Naive B cell (primary cell): ENCODE data around the gene LRSAM1. TPM values are rescaled to one million over a fixed set of nuclear protein-coding genes. Genes with fewer than 3 reads are reported as not detected.
A peak's percentile ranks its signal among the peaks of the same experiment; 100 is the strongest.

ENCODE experiments used
- ATAC-seq, 2 donors: fragments of 150-1000 bp; cut with Tn5 transposase; 2 replicates each; pipeline ENCODE4 v1.10.0; 2021; ENCODE audit warnings: low read depth in 2 of 2, mild to moderate bottlenecking in 2 of 2, moderate library complexity in 2 of 2
- DNase-seq: peaks from one replicate; pipeline ENCODE4 v3.0.0; 2022
- H3K27ac Mint-ChIP-seq, 6 donors: one replicate each; pipeline ENCODE4 v1.8.0; 2020 to 2022; ENCODE audit warnings: mild to moderate bottlenecking in 6 of 6, mixed read lengths in 6 of 6, moderate library complexity in 5 of 6, inconsistent platforms in 2 of 6
- H3K27me3 Mint-ChIP-seq, 3 donors: one replicate each; pipeline ENCODE4 v1.8.0; 2021 to 2022; ENCODE audit warnings: mixed read lengths in 3 of 3, mild to moderate bottlenecking in 1 of 3
- H3K36me3 Mint-ChIP-seq, 2 donors: one replicate each; pipeline ENCODE4 v1.8.0; 2020 to 2022; ENCODE audit warnings: mixed read lengths in 2 of 2, inconsistent platforms in 1 of 2, mild to moderate bottlenecking in 1 of 2
- H3K4me1 Mint-ChIP-seq, 3 donors: one replicate each; pipeline ENCODE4 v1.8.0; 2020 to 2022; ENCODE audit warnings: mixed read lengths in 3 of 3, inconsistent platforms in 1 of 3, mild to moderate bottlenecking in 1 of 3, moderate library complexity in 1 of 3
- H3K4me3 Mint-ChIP-seq, 8 donors: one replicate each; pipeline ENCODE4 v1.8.0; 2020 to 2022; ENCODE audit warnings: mild to moderate bottlenecking in 8 of 8, mixed read lengths in 8 of 8, moderate library complexity in 8 of 8, inconsistent platforms in 2 of 8
- H3K9me3 Mint-ChIP-seq, 7 donors: one replicate each; pipeline ENCODE4 v1.8.0; 2020 to 2022; ENCODE audit warnings: mixed read lengths in 7 of 7, mild to moderate bottlenecking in 5 of 7, inconsistent platforms in 2 of 7, moderate library complexity in 1 of 7
- polyA plus RNA-seq, 6 donors: library from polyadenylated mRNA; unstranded; fragments of 300-500 nt; fragmentation: Illumina TruSeq; gene quantifications; one replicate each; pipeline ENCODE4 v1.2.3, GENCODE V29; 2021; ENCODE audit warnings: low read depth in 6 of 6

Gene LRSAM1
- polyA plus RNA-seq, 6 donors from 2014 or later = 4.9 to 9.2 (median 7.0) TPM

GRCh38 chr9:127508901-127509260 is 57.6 kb downstream of the LRSAM1 start:
- peaks cover 0 to 4% (median 0%) of the 10 kb centered on the region in 3 donors for H3K27me3 Mint-ChIP-seq
- H3K27ac Mint-ChIP-seq = peak overlapping the region in 1 of 6 donors; percentile 47

DNA sequence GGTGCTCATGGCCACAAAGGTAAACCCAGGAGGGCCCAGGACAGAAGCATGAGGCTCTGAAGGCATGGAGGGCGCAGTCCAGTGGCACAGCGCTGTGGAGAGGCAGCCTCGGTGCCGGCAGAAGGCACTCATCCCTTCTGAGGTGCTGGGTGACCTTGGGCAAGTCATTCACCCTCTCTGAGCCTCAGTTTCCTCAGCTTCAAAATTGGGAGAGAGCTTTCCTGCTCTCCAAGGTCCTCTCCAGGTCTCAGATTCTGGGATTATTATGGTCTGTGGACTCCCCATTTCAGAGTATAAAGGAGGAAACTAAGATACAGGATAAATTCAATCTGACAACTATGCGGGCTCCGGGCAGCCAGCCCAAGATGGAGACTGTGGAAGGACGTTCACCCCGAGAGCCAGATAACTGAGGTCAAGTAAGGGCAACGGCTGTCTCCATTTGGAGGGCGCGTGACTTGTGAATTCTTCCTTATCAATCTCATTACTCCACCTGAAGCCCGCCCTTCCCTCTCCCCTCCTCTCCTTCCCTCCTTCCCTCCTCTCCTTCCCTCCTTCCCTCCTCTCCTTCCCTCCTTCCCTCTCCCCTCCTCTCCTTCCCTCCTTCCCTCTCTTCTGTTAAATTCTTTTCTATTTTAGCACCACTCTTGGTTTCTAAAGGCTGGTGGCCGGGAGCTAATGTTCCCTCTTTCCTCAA is 58.1 kb downstream of the LRSAM1 start:
- no peak for DNase-seq
- Mint-ChIP-seq H3K4me1 (no peaks in the 10 kb centered on the region), H3K27me3 (peaks cover 0 to 4% (median 0%) of the 10 kb centered on the region in 3 donors), H3K4me3 (no peak overlapping the region), H3K9me3 (no peaks in the 10 kb centered on the region), H3K36me3 (no peaks in the 10 kb centered on the region), H3K27ac (no peak overlapping the region)
- ATAC-seq = no peak

More at GRCh38 chr9:127508901-127509260, 57.6 kb downstream of the LRSAM1 start:
- DNase-seq (no peak), ATAC-seq (no peak)
- Mint-ChIP-seq H3K9me3 (no peaks in the 10 kb centered on the region), H3K36me3 (no peaks in the 10 kb centered on the region), H3K4me1 (no peaks in the 10 kb centered on the region), H3K4me3 (no peak overlapping the region)

GRCh38 chr9:127509955-127510299 is 58.6 kb downstream of the LRSAM1 start:
- DNase-seq = no peak
- H3K27ac Mint-ChIP-seq = no peak overlapping the region
- H3K27me3 Mint-ChIP-seq = peaks cover 0 to 4% (median 0%) of the 10 kb centered on the region in 3 donors
- H3K4me1 Mint-ChIP-seq = no peaks in the 10 kb centered on the region
- no peaks in the 10 kb centered on the region for H3K36me3 Mint-ChIP-seq
- ATAC-seq = no peak
- no peaks in the 10 kb centered on the region for H3K9me3 Mint-ChIP-seq
- H3K4me3 Mint-ChIP-seq = no peak overlapping the region

DNA sequence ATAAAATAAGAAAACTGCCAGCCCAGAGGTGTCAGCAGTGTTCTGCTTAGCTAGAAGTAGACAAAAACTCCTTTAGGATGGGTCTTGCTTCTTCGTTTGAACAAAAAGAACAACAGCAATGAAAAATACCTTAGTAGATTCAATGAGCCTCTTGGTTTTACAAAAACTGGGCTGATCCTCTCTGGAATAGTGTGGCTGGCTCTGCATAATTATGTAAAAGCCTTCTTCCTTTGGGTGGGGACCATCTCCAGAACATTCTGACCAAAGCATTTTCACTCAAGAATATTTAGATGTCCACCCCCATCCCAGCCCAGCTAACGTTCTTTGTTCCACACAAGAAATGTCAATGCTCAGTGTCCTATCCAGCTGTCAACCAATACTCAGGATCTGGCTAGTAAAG is 63.2 kb downstream of the LRSAM1 start:
- H3K4me3 Mint-ChIP-seq = no peak overlapping the region
- H3K27ac Mint-ChIP-seq = no peak overlapping the region
- no peak for ATAC-seq
- DNase-seq = no peak
- H3K9me3 Mint-ChIP-seq = no peaks in the 10 kb centered on the region
- peaks cover 0 to 7% (median 0%) of the 10 kb centered on the region in 3 donors for H3K4me1 Mint-ChIP-seq
- no peaks in the 10 kb centered on the region for H3K36me3 Mint-ChIP-seq
- peaks cover 0 to 6% (median 4%) of the 10 kb centered on the region in 3 donors for H3K27me3 Mint-ChIP-seq

DNA sequence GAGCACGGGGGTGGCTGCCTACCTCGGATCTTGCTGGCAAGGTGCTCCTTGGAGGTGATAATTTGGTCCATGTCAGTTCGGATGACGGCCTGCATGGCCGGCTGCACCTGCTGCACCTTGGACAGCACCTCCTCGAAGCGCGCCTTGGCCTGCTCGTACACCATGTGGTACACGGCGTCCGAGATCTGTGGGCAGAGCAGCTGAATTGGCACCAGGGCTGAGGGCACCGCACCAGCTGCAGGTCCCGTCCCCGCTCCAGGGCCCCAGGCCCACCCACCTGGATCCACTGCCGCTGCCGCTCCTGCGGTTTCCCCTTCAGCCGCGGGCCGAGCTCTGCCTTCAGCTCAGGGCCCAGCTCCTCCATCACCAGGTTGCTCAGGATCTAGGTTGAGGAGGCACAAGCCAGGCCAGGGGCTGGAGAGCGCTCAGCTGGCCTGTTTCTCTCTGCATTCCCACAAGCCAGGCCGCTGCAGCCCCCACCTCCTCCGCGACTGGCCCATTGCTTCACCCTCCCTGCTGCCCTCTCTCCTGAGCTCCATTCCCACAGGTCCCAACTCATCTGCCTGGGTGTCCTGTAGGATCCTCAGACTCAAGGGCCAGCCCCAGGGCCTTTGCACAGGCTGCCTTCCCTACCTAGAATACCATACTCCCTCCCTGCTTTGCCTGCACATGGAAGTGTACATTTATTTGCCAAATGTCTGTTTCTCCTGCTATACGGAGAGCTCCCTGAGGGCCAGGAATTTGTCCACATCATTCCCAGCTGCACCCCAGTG is 65.7 kb downstream of the LRSAM1 start:
- Mint-ChIP-seq H3K4me3 (no peak overlapping the region), H3K4me1 (peaks cover 0 to 7% (median 0%) of the 10 kb centered on the region in 3 donors), H3K36me3 (no peaks in the 10 kb centered on the region), H3K9me3 (peaks cover 0 to 4% (median 0%) of the 10 kb centered on the region in 7 donors), H3K27me3 (peaks cover 0 to 6% (median 0%) of the 10 kb centered on the region in 3 donors), H3K27ac (peak overlapping the region in 1 of 6 donors; percentile 52)
- DNase-seq = no peak
- no peak for ATAC-seq

- DNase-seq (no peak), ATAC-seq (no peak)
- peaks cover 0 to 7% (median 0%) of the 10 kb centered on the region in 3 donors for H3K4me1 Mint-ChIP-seq
- peak overlapping the region in 1 of 6 donors; percentile 52 for H3K27ac Mint-ChIP-seq
- peaks cover 0 to 5% (median 1%) of the 10 kb centered on the region in 7 donors for H3K9me3 Mint-ChIP-seq
- H3K4me3 Mint-ChIP-seq = peak overlapping the region in 1 of 8 donors; percentile 42
- peaks cover under 1 to 2% of the 10 kb centered on the region in 2 donors for H3K36me3 Mint-ChIP-seq
- peaks cover 0 to 6% (median 0%) of the 10 kb centered on the region in 3 donors for H3K27me3 Mint-ChIP-seq
Measured at GRCh38 chr9:127517620-127518019, 66.3 kb downstream of the LRSAM1 start.

GRCh38 chr9:127518091-127518856 is 67.0 kb downstream of the LRSAM1 start:
- no peak for DNase-seq
- peaks cover 4 to 8% of the 10 kb centered on the region in 2 donors for H3K36me3 Mint-ChIP-seq
- peak overlapping the region in 1 of 6 donors; percentile 65 for H3K27ac Mint-ChIP-seq
- peaks cover 0 to 7% (median 0%) of the 10 kb centered on the region in 3 donors for H3K4me1 Mint-ChIP-seq
- H3K27me3 Mint-ChIP-seq = peaks cover 0 to 6% (median 0%) of the 10 kb centered on the region in 3 donors
- peaks cover 4 to 9% (median 6%) of the 10 kb centered on the region in 7 donors for H3K9me3 Mint-ChIP-seq
- no peak overlapping the region for H3K4me3 Mint-ChIP-seq
- ATAC-seq = peak; percentile 23 to 37

GRCh38 chr9:127519301-127520166 is 68.2 kb downstream of the LRSAM1 start:
- H3K36me3 Mint-ChIP-seq = peaks cover 4 to 8% of the 10 kb centered on the region in 2 donors
- H3K27me3 Mint-ChIP-seq = peaks cover 0 to 6% (median 0%) of the 10 kb centered on the region in 3 donors
- H3K4me1 Mint-ChIP-seq = peaks cover 0 to 7% (median 0%) of the 10 kb centered on the region in 3 donors
- no peak overlapping the region for H3K27ac Mint-ChIP-seq
- peaks cover 5 to 20% (median 12%) of the 10 kb centered on the region in 7 donors for H3K9me3 Mint-ChIP-seq
- peak overlapping the region in 1 of 8 donors; percentile 83 for H3K4me3 Mint-ChIP-seq
- peak in 1 of 2 donors; percentile 14 for ATAC-seq
- DNase-seq = no peak

DNA sequence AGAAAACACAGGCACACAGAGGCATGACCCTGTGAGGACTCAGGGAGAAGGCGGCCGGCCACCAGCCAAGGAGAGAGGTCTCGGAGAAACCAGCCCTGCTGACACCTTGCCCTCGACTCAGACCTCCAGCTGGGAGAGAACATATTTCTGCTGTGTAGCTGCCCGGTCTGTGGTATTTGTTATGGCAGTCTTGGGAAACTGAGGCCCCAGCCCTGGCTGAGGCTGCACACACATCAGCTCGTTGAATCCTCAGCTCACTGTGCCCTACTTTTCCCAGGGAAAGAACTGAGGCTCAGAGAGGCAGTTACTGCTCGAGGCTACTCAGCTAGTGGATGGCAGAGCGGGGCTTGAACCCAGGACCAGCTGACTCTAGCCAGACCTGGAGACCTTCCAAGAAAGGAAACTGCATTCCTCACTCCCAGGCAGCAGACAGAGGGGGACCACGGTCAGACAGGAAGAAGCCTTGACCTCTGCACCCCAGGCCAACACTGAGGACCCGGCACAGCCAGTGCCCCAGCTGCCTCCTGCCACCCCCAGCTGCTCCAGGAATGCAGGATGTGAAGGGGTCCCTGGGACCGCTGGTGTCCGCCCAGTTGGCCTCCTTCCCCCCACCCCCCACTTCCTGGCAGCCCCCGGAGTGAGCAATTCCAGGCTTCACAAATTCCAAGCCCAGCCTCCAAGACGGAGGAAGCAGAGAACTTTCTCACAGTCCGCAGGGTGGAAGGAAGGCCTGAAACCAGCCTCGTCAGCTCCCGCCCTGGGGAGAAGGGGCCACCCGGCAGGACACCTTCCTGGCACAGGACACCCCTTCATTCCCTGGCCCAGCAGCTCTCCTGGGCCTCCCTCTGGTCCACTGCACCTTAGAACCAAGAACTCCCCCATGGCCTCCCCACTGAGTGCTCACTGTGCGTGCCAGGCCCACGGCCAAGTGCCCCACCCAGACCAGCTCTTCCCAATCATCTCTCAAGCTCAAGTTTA is 69.9 kb downstream of the LRSAM1 start:
- peaks cover 0 to 7% (median 0%) of the 10 kb centered on the region in 3 donors for H3K4me1 Mint-ChIP-seq
- H3K36me3 Mint-ChIP-seq = peaks cover 4 to 16% of the 10 kb centered on the region in 2 donors
- H3K9me3 Mint-ChIP-seq = peaks cover 6 to 30% (median 26%) of the 10 kb centered on the region in 7 donors
- ATAC-seq (no peak), DNase-seq (no peak)
- peak overlapping the region in 1 of 6 donors; percentile 60 for H3K27ac Mint-ChIP-seq
- H3K27me3 Mint-ChIP-seq = peaks cover 0 to 6% (median 0%) of the 10 kb centered on the region in 3 donors
- H3K4me3 Mint-ChIP-seq = peak overlapping the region in 1 of 8 donors; percentile 22

DNA sequence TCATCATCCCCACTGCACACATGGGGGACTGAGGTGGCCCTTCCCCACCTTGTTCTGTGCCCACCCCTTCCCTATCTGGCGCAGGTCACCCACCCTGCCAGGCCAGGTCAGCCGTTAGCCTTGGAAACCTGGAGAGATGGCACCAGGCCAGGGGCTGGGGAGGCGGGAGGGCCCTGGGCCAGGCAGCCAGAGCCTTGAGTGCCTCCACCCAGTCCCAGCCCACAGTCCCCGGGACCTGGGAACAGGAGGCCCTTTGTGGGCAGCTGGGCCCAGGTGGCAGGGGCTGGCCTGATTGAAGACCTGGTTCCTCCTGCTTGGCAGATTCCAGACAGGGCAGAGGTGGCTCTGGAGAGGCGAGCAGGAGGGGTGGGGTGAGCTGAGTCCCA is 70.6 kb downstream of the LRSAM1 start:
- Mint-ChIP-seq H3K4me1 (peaks cover 0 to 7% (median 0%) of the 10 kb centered on the region in 3 donors), H3K36me3 (peaks cover 4 to 16% of the 10 kb centered on the region in 2 donors), H3K9me3 (peaks cover 6 to 30% (median 30%) of the 10 kb centered on the region in 7 donors), H3K4me3 (no peak overlapping the region), H3K27ac (no peak overlapping the region), H3K27me3 (peaks cover 0 to 6% (median 0%) of the 10 kb centered on the region in 3 donors)
- DNase-seq (no peak), ATAC-seq (no peak)

DNA sequence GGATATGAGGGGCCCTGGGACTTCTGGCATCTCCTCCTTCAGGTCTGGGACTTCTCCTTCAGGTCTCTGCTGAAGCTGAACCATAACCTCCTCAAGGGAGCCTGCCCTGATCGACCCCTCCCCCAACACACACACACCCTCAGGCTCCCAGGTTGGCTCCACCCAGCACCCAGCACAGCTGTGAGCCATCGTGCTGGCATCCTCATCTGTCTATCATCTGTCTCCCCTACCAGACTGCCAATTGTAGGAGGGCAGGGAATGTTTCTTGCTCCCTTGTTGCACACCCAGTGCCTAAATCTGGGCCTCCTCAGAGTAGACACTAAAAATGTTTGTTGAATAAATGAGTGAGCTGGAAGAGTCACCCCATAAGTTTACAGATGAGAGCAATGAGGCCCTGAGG is 71.4 kb downstream of the LRSAM1 start:
- peaks cover 0 to 7% (median 0%) of the 10 kb centered on the region in 3 donors for H3K4me1 Mint-ChIP-seq
- DNase-seq (no peak), ATAC-seq (no peak)
- peak overlapping the region in 1 of 8 donors; percentile 75 for H3K4me3 Mint-ChIP-seq
- peaks cover 0 to 6% (median 0%) of the 10 kb centered on the region in 3 donors for H3K27me3 Mint-ChIP-seq
- peaks cover 4 to 16% of the 10 kb centered on the region in 2 donors for H3K36me3 Mint-ChIP-seq
- peaks cover 6 to 30% (median 30%) of the 10 kb centered on the region in 7 donors for H3K9me3 Mint-ChIP-seq
- peak overlapping the region in 1 of 6 donors; percentile 49 for H3K27ac Mint-ChIP-seq
